Uterus (tissue), 4 donors: Measurements from ENCODE around the gene SKI. TPM values are rescaled to one million over a fixed set of nuclear protein-coding genes. Genes with fewer than 3 reads are reported as not detected.

Source experiments
- DNase-seq, 2 donors: peaks; one replicate each; pipeline ENCODE4 v3.0.0-alpha.2; 2019 to 2020
- H3K27ac ChIP-seq, 2 donors: fragments of 200-600 bp; sonication (generic); 1 replicate in 1 of 2; 2 replicates in 1 of 2; pipeline ENCODE4 v1.5.1; 2016 to 2018
- H3K27me3 ChIP-seq, 2 donors: fragments of 200-600 bp; sonication (generic); one replicate each; pipeline ENCODE4 v1.5.1; 2018 to 2019; ENCODE audit warnings: control low read depth in 1 of 2
- H3K36me3 ChIP-seq, 2 donors: fragments of 200-600 bp; sonication (generic); one replicate each; pipeline ENCODE4 v1.5.1; 2019; ENCODE audit warnings: control low read depth in 1 of 2
- H3K4me1 ChIP-seq, 2 donors: fragments of 200-600 bp; sonication (generic); one replicate each; pipeline ENCODE4 v1.5.1; 2018 to 2019; ENCODE audit warnings: control low read depth in 1 of 2
- H3K4me3 ChIP-seq, 2 donors: fragments of 200-600 bp; sonication (generic); 1 replicate in 1 of 2; 2 replicates in 1 of 2; pipeline ENCODE4 v1.5.1; 2018 to 2019; ENCODE audit warnings: mild to moderate bottlenecking in 1 of 2
- H3K9me3 ChIP-seq, 2 donors: fragments of 200-600 bp; sonication (generic); one replicate each; pipeline ENCODE4 v1.5.1; 2019; ENCODE audit warnings: control low read depth in 1 of 2
- CTCF ChIP-seq, 4 experiments: fragments of 200-600 bp in 2 of 4; fragments of 450-650 bp in 2 of 4; sonication (generic) in 2 of 4; IDR thresholded peaks; one replicate each; pipeline ENCODE4 v1.5.1; 2016 to 2019; ENCODE audit warnings: antibody characterized with exemption in 4 of 4, mild to moderate bottlenecking in 2 of 4, moderate library complexity in 1 of 4
- POLR2A ChIP-seq, 2 donors: fragments of 450-650 bp; IDR thresholded peaks; one replicate each; pipeline ENCODE4 v1.6.1; 2016; ENCODE audit warnings: antibody characterized with exemption in 2 of 2, mild to moderate bottlenecking in 1 of 2, moderate library complexity in 1 of 2
- intact Hi-C: fragments of 100-400 bp; cut with DNase I; formaldehyde crosslinking; loops from one replicate; pipeline ENCODE4 v1.15.1; 2023; ENCODE audit warnings: low total_unique reads
- total RNA-seq, 4 donors: library from RNA; depleted of rRNA in 3 of 4; stranded (reverse); fragments of >200 nt in 3 of 4; gene quantifications; one replicate each; pipeline versions ENCODE4 v1.1.0 to v1.2.4, GENCODE V29; 2014 to 2023
- donor health status: DM: yes; HTN: yes; CAD: no.

Gene SKI
- total RNA-seq, 4 donors from 2014 or later, result 22.8 to 148 (median 34.9) TPM

- no peaks in the 10 kb centered on the region for H3K36me3 ChIP-seq
- TF ChIP-seq POLR2A (IDR thresholded peaks at IDR 0.05) (no peak), CTCF (IDR thresholded peaks at IDR 0.05) (no peak)
- H3K27me3 ChIP-seq, result no peaks in the 10 kb centered on the region
- H3K4me1 ChIP-seq, result no peaks in the 10 kb centered on the region
- intact Hi-C loops, result no loop called here
- no peaks in the 10 kb centered on the region for H3K9me3 ChIP-seq
- no peak overlapping the region for H3K4me3 ChIP-seq
- DNase-seq, result no peak
- H3K27ac ChIP-seq, result no peak overlapping the region
Observed at GRCh38 chr1:2184934-2185333, 43.2 kb upstream of the SKI start.

- no peaks in the 10 kb centered on the region for H3K9me3 ChIP-seq
- H3K4me1 ChIP-seq, result peaks cover 0 to 12% of the 10 kb centered on the region in 2 donors
- H3K4me3 ChIP-seq, result no peak overlapping the region
- H3K27ac ChIP-seq, result no peak overlapping the region
- intact Hi-C loops, result no loop called here
- H3K36me3 ChIP-seq, result no peaks in the 10 kb centered on the region
- TF ChIP-seq CTCF (IDR thresholded peaks at IDR 0.05) (no peak), POLR2A (IDR thresholded peaks at IDR 0.05) (no peak)
- DNase-seq, result no peak
- no peaks in the 10 kb centered on the region for H3K27me3 ChIP-seq
Observed at GRCh38 chr1:2185880-2186855, 42.0 kb upstream of the SKI start.

- intact Hi-C loops, result no loop called here
- no peak for TF ChIP-seq CTCF (IDR thresholded peaks at IDR 0.05)
- TF ChIP-seq POLR2A (IDR thresholded peaks at IDR 0.05), result no peak
- H3K4me1 ChIP-seq, result peaks cover 0 to 13% of the 10 kb centered on the region in 2 donors
- H3K4me3 ChIP-seq, result no peak overlapping the region
- H3K27ac ChIP-seq, result no peak overlapping the region
- no peak for DNase-seq
- H3K36me3 ChIP-seq, result no peaks in the 10 kb centered on the region
- no peaks in the 10 kb centered on the region for H3K9me3 ChIP-seq
- no peaks in the 10 kb centered on the region for H3K27me3 ChIP-seq
Observed at GRCh38 chr1:2186901-2187300, 41.2 kb upstream of the SKI start.

- DNase-seq, result no peak
- peaks cover 0 to 13% of the 10 kb centered on the region in 2 donors for H3K4me1 ChIP-seq
- no peaks in the 10 kb centered on the region for H3K27me3 ChIP-seq
- TF ChIP-seq CTCF (IDR thresholded peaks at IDR 0.05) (no peak), POLR2A (IDR thresholded peaks at IDR 0.05) (no peak)
- H3K9me3 ChIP-seq, result no peaks in the 10 kb centered on the region
- H3K4me3 ChIP-seq, result no peak overlapping the region
- no peak overlapping the region for H3K27ac ChIP-seq
- intact Hi-C loops, result no loop called here
- H3K36me3 ChIP-seq, result no peaks in the 10 kb centered on the region
Observed at GRCh38 chr1:2187619-2188018, 40.5 kb upstream of the SKI start.

- Histone ChIP-seq H3K9me3 (no peaks in the 10 kb centered on the region), H3K27me3 (no peaks in the 10 kb centered on the region), H3K27ac (peak overlapping the region in 1 of 2 donors; percentile 97), H3K4me1 (peaks cover 0 to 17% of the 10 kb centered on the region in 2 donors), H3K4me3 (no peak overlapping the region), H3K36me3 (no peaks in the 10 kb centered on the region)
- TF ChIP-seq POLR2A (IDR thresholded peaks at IDR 0.05) (no peak), CTCF (IDR thresholded peaks at IDR 0.05) (no peak)
- no peak for DNase-seq
- intact Hi-C loops, result no loop called here
Observed at GRCh38 chr1:2188336-2188735, 39.8 kb upstream of the SKI start.
